ENCODE data around the gene FJX1.

GRCh38 chr11:35605706-35606105 is 12.6 kb upstream of the FJX1 start:
- TF ChIP-seq POLR2A (IDR thresholded peaks at IDR 0.05) (no peak), CTCF (IDR thresholded peaks at IDR 0.05) (no peak), POLR2AphosphoS5 (IDR thresholded peaks at IDR 0.05; ENCODE audit: insufficient read depth in 1 of 2, low read depth in 1 of 2) (no peak)

Measured in vagina (tissue), 2 donors.